Duodenal mucosa (tissue), 2 donors: ENCODE data around the gene CLIC4.
"Not testable (repeated sequence)": the region's sequence is repeated elsewhere in the genome, so short reads cannot be mapped to it uniquely, and the experiment has no call there.

ENCODE experiments used
- H3K27ac ChIP-seq: one replicate; pipeline ENCODE4 v1.7.0; 2013; ENCODE audit warnings: low read depth, low read length
- H3K27me3 ChIP-seq, 2 donors: one replicate each; pipeline ENCODE4 v1.7.0; 2013; ENCODE audit warnings: low read length in 2 of 2, control low read depth in 1 of 2; ENCODE audit not compliant: insufficient read depth in 2 of 2, control insufficient read depth in 1 of 2
- H3K36me3 ChIP-seq, 2 donors: one replicate each; pipeline ENCODE4 v1.7.0; 2013; ENCODE audit warnings: low read length in 2 of 2, control low read depth in 1 of 2; ENCODE audit not compliant: insufficient read depth in 2 of 2, control insufficient read depth in 1 of 2
- H3K4me1 ChIP-seq, 2 donors: one replicate each; pipeline ENCODE4 v1.7.0; 2013; ENCODE audit warnings: low read length in 2 of 2, control low read depth in 1 of 2; ENCODE audit not compliant: insufficient read depth in 2 of 2, control insufficient read depth in 1 of 2
- H3K4me3 ChIP-seq, 2 donors: one replicate each; pipeline ENCODE4 v1.7.0; 2013; ENCODE audit warnings: low read length in 2 of 2, low read depth in 1 of 2
- H3K9ac ChIP-seq, 2 donors: one replicate each; pipeline ENCODE4 v1.7.0; 2013; ENCODE audit warnings: low read length in 2 of 2, low read depth in 1 of 2
- H3K9me3 ChIP-seq, 2 donors: one replicate each; pipeline ENCODE4 v1.7.0; 2013; ENCODE audit warnings: low read length in 2 of 2, control low read depth in 1 of 2; ENCODE audit not compliant: control insufficient read depth in 1 of 2

The CLIC4 gene

DNA sequence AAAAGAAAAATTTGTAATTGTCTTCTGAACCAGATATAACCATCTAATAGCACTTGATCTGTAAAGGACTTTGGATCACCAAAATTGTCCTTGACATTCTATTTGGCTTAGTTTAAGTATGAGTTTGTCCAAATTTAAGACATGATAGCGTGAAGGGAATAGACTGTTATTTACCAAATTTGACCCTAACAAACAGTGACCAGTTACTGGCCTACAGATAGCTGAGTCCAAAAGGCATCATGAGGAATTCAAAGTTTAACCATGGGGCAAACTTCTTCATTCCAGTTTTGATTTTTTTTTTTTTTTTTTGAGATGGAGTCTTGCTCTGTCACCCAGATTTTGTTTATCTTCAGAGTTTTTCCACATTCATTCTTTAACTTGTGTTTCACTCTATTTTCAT, 38.5 kb downstream of the CLIC4 start:
- Histone ChIP-seq H3K9me3 (no peaks in the 10 kb centered on the region), H3K27ac (no peak overlapping the region), H3K27me3 (no peaks in the 10 kb centered on the region), H3K9ac (no peak overlapping the region), H3K4me1 (no peaks in the 10 kb centered on the region), H3K36me3 (no peaks in the 10 kb centered on the region), H3K4me3 (no peak overlapping the region)

DNA sequence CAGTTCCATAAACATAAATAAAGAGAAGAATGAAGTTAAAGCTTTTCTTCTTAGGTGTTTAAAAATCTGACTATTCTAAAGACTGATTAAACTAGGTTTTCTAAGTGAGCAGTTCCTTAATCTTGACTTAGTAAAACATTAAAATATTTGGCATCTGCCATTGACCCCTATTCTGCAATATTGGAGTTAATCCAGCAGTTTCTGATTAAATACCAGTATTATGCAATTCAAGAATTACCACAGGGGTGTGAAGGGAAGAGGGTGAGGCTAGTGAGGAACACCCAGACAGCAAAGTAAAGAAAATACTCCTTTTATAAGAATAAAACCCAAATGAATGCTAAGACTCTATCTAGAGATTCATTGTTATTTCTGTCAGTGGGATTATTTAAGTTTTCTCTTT, 40.9 kb downstream of the CLIC4 start:
- H3K4me1 ChIP-seq: no peaks in the 10 kb centered on the region
- H3K27ac ChIP-seq: no peak overlapping the region

DNA sequence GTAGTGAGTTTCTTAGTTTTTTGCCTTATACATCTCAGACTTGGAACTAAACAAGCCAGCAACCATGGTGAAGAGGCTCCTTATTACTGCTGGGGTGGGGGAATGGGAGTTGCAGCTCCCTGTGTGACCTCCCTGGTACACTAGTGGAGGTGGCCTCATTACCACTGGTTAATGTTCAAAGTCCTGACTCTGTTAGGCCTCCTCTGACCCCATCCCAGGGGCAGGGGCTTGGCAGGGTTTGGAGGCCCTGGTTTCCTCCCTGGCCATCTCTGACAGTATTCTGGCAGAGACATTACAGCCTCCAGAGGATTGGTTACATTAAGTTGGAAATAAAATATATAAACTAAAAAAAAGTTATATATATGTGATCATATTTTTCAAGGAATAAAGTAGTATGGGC, 45.2 kb downstream of the CLIC4 start:
- Histone ChIP-seq H3K4me3 (no peak overlapping the region), H3K9ac (no peak overlapping the region), H3K27me3 (no peaks in the 10 kb centered on the region), H3K27ac (no peak overlapping the region), H3K36me3 (no peaks in the 10 kb centered on the region), H3K9me3 (no peaks in the 10 kb centered on the region), H3K4me1 (no peaks in the 10 kb centered on the region)

More for the DNA sequence above, 40.9 kb downstream of the CLIC4 start:
- H3K4me3 ChIP-seq: no peak overlapping the region
- no peaks in the 10 kb centered on the region for H3K36me3 ChIP-seq
- no peak overlapping the region for H3K9ac ChIP-seq
- no peaks in the 10 kb centered on the region for H3K27me3 ChIP-seq
- H3K9me3 ChIP-seq: no peaks in the 10 kb centered on the region

DNA sequence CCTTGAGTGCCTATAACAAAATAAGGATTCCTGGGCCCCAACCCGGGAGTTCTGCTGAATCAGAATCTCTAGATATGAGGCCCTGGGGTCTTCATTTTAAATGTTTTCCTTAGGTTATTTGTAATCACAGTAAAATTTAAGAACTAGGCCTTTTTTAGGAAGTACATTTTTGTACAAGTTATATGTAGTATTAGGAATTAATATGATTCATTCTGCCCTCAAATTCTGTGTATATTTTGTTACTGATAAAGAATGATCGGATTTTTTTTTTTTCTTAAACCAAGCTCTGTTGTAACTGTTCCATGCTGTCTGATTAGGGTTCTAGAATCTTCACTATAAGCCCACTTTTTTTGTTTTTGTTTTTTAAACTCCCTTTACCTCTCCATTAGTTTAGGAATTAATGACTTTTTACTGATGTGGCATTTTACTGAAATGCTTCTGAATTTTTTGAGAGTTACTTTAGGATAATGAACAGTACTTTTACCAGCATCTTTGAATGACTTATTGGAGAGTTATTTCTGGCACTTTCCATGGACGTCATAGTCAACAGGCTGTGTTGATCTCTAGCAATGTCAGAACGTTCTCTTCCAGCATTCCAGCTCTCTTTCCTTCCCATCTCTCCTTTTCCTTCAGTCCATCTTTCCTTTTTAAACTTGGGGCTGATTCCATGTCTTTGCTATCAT, 48.3 kb downstream of the CLIC4 start:
- Histone ChIP-seq H3K4me1 (no peaks in the 10 kb centered on the region), H3K4me3 (no peak overlapping the region), H3K27me3 (no peaks in the 10 kb centered on the region), H3K27ac (no peak overlapping the region), H3K9ac (no peak overlapping the region), H3K9me3 (no peaks in the 10 kb centered on the region), H3K36me3 (no peaks in the 10 kb centered on the region)

DNA sequence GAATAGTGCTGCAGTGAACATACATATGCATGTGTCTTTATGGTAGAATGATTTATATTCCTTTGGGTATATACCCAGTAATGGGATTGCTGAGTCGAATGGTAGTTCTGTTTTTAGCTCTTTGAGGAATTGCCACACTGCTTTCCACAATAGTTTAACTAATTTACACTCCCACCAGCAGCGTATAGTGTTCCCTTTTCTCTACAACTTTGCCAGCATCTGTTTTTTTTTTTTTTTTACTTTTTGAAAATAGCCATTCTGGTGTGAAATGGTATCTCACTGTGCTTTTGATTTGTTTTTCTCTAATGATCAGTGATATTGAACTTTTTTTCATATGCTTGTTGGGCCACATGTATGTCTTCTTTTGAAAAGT, 48.9 kb downstream of the CLIC4 start:
- H3K27me3 ChIP-seq, H3K9me3 ChIP-seq, H3K36me3 ChIP-seq, H3K4me1 ChIP-seq, H3K4me3 ChIP-seq, H3K9ac ChIP-seq, H3K27ac ChIP-seq: not testable (repeated sequence)

DNA sequence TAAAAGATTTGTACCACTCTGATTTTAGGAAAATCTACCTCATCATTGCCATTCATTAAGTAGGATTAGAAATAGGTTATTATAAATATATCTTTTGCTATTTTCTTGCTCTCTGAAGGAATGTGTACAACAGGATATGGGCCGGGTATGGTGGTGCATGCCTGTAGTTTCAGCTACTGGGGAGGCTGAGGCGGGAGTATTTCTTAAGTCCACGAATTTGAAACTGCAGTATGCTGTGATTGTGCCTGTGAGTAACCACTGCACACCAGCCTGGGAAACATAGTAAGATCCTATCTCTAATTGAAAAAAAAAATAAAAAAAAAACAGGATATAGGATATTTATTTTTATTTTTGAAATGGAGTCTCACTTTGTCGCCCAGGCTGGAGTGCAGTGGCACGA, 50.0 kb downstream of the CLIC4 start:
- Histone ChIP-seq H3K27ac (no peak overlapping the region), H3K27me3 (no peaks in the 10 kb centered on the region), H3K9me3 (no peaks in the 10 kb centered on the region), H3K9ac (no peak overlapping the region), H3K4me1 (no peaks in the 10 kb centered on the region), H3K4me3 (no peak overlapping the region), H3K36me3 (no peaks in the 10 kb centered on the region)

DNA sequence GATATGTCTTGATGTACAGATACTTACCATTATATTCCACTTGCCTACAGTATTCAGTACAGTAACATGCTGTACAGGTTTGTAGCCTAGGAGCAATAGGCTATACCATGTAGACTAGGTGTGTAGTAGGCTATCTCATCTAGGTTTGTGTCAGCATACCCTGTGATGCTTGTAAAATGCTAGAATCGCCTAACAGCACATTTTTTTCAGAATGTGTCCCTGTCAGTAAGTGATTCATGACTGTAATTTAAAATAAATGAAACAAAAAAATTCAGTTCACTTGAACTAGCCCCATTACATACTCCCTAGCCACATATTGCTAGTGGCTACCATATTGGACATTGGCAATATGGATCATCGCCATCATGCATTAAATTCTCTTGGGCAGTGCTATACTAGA, 51.3 kb downstream of the CLIC4 start:
- Histone ChIP-seq H3K9ac (no peak overlapping the region), H3K36me3 (no peaks in the 10 kb centered on the region), H3K4me1 (no peaks in the 10 kb centered on the region), H3K27ac (no peak overlapping the region), H3K9me3 (no peaks in the 10 kb centered on the region), H3K27me3 (no peaks in the 10 kb centered on the region), H3K4me3 (no peak overlapping the region)

DNA sequence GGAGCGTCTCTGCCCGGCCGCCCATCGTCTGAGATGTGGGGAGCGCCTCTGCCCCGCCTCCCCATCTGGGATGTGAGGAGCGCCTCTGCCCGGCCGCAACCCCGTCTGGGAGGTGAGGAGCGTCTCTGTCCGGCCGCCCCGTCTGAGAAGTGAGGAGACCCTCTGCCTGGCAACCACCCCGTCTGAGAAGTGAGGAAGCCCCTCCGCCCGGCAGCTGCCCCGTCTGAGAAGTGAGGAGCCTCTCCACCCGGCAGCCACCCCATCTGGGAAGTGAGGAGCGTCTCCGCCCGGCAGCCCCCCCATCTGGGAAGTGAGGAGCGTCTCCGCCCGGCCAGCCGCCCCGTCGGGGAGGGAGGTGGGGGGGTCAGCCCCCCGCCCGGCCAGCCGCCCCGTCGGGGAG, 54.0 kb downstream of the CLIC4 start:
- H3K27ac ChIP-seq, H3K36me3 ChIP-seq, H3K9me3 ChIP-seq, H3K27me3 ChIP-seq, H3K4me1 ChIP-seq, H3K9ac ChIP-seq, H3K4me3 ChIP-seq: not testable (repeated sequence)

DNA sequence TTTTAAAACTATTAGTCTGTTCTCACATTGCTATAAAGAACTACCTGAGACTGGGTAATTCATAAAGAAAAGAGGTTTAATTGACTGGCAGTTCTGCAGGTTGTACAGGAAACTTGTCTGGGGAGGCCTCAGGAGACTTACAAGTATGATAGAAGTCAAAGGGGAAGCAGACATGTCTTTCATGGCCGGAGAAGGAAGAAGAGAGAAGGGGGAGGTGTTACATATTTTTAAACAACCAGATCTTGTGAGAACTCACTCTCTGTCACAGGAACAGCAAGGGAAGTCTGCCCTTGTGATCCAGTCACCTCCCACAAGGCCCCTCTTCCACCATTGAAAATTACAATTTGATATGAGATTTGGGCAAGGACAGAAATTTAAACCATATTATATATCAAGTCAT, 55.9 kb downstream of the CLIC4 start:
- no peak overlapping the region for H3K9ac ChIP-seq
- H3K9me3 ChIP-seq: no peaks in the 10 kb centered on the region
- H3K36me3 ChIP-seq: no peaks in the 10 kb centered on the region
- no peaks in the 10 kb centered on the region for H3K4me1 ChIP-seq
- no peak overlapping the region for H3K4me3 ChIP-seq
- H3K27me3 ChIP-seq: no peaks in the 10 kb centered on the region
- no peak overlapping the region for H3K27ac ChIP-seq

DNA sequence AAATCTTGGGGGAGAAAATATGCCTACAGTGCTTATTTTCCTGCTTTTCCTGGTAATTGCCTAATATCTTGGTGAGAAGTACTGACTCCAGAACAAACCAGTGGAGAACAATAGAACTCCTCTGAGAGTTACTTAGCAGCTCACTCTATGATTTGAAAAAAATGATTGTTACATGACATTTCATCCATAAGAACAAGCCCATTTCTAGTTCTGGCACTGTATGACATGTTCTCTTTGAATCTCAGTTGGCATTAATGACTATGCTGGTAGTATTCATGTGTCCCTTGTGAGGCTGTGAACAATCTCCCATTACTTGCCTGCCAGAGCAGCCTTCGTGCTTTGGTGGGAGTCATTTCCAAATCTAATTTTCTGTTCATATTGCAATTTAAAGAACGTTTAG, 58.0 kb downstream of the CLIC4 start:
- no peaks in the 10 kb centered on the region for H3K4me1 ChIP-seq
- H3K27ac ChIP-seq: no peak overlapping the region
- no peaks in the 10 kb centered on the region for H3K9me3 ChIP-seq
- H3K4me3 ChIP-seq: no peak overlapping the region
- no peak overlapping the region for H3K9ac ChIP-seq
- no peaks in the 10 kb centered on the region for H3K27me3 ChIP-seq
- no peaks in the 10 kb centered on the region for H3K36me3 ChIP-seq

DNA sequence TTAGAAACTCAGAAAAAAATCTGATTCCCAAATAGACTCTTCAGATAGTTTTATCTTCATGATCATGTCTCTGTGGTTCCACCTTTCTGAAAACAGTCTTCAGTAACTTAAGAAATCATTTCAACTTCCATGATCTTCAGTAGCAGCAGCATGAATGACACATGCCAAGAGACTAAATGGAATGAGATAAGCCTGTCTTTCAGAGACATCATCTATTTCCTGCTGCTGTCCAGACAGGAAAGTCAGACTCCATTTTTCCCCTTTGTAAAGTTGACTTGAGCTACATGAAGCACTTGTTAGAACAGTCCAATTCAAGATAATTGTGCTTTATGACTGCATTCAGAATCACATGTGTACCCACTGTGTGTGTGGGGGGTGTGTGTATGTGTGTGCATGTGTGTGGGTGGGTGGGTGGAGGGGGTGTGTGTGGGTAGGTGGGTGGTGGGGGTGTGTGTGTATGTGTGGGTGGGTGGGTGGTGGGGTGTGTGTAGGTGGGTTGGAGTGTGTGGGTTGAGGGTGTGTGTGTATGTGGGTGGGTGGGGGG, 58.8 kb downstream of the CLIC4 start:
- Histone ChIP-seq H3K27ac (no peak overlapping the region), H3K4me1 (no peaks in the 10 kb centered on the region)

More for the DNA sequence above, 58.8 kb downstream of the CLIC4 start:
- H3K9me3 ChIP-seq: no peaks in the 10 kb centered on the region
- no peaks in the 10 kb centered on the region for H3K27me3 ChIP-seq
- H3K9ac ChIP-seq: no peak overlapping the region
- H3K36me3 ChIP-seq: no peaks in the 10 kb centered on the region
- H3K4me3 ChIP-seq: no peak overlapping the region
